ENCODE measurements around the gene SEC16A. TPM values are rescaled to one million over a fixed set of nuclear protein-coding genes. Genes with fewer than 3 reads are reported as not detected.
"Not testable (repeated sequence)": the region's sequence is repeated elsewhere in the genome, so short reads cannot be mapped to it uniquely, and the experiment has no call there.

The SEC16A gene
- total RNA-seq, 4 donors from 2014 or later: 45.6 to 64.8 (median 56.5) TPM

- no peak for ATAC-seq (ENCODE audit: low FRiP score)
- no peak for TF ChIP-seq CTCF (IDR thresholded peaks at IDR 0.05)
Measured at GRCh38 chr9:136416427-136416826, 66.4 kb downstream of the SEC16A start.

GRCh38 chr9:136412962-136413361 lies 69.9 kb downstream of the SEC16A start:
- TF ChIP-seq CTCF (IDR thresholded peaks at IDR 0.05): no peak
- DNase-seq (ENCODE audit: low spot score) (no peak), ATAC-seq (ENCODE audit: low FRiP score) (no peak)

More at GRCh38 chr9:136416427-136416826, 66.4 kb downstream of the SEC16A start:
- DNase-seq (ENCODE audit: low spot score): no peak

GRCh38 chr9:136411378-136411777 lies 71.5 kb downstream of the SEC16A start:
- DNase-seq (ENCODE audit: low spot score) (no peak), ATAC-seq (ENCODE audit: low FRiP score) (no peak)
- no peak for TF ChIP-seq CTCF (IDR thresholded peaks at IDR 0.05)

- no peak for TF ChIP-seq CTCF (IDR thresholded peaks at IDR 0.05)
- DNase-seq (ENCODE audit: low spot score) (peak; percentile 91), ATAC-seq (ENCODE audit: low FRiP score) (peak; percentile 84)
Measured at GRCh38 chr9:136410500-136411287, 72.1 kb downstream of the SEC16A start, which contains the start of the genes ENTR1 and PMPCA. ENTR1 (minus strand) TSS chr9:136410614; CDS start chr9:136410397, 217 bp downstream. PMPCA (plus strand) TSS chr9:136410658; CDS start chr9:136410669, 11 bp downstream.

GRCh38 chr9:136409557-136410455 lies 73.0 kb downstream of the SEC16A start:
- no peak for TF ChIP-seq CTCF (IDR thresholded peaks at IDR 0.05)
- no peak for DNase-seq (ENCODE audit: low spot score)
- peak; percentile 39 for ATAC-seq (ENCODE audit: low FRiP score)

GRCh38 chr9:136407911-136408310 lies 74.9 kb downstream of the SEC16A start:
- DNase-seq (ENCODE audit: low spot score) (no peak), ATAC-seq (ENCODE audit: low FRiP score) (no peak)
- no peak for TF ChIP-seq CTCF (IDR thresholded peaks at IDR 0.05)

GRCh38 chr9:136407061-136407460 lies 75.8 kb downstream of the SEC16A start:
- ATAC-seq (ENCODE audit: low FRiP score); DNase-seq (ENCODE audit: low spot score): not testable (repeated sequence)

- DNase-seq (ENCODE audit: low spot score); ATAC-seq (ENCODE audit: low FRiP score): not testable (repeated sequence)
Measured at GRCh38 chr9:136405904-136406303, 76.9 kb downstream of the SEC16A start.

All from omental fat pad (tissue), 4 donors.